Renal cortical epithelial cell (primary cell): ENCODE measurements around the gene LGALS3BP. TPM values are rescaled to one million over a fixed set of nuclear protein-coding genes. Genes with fewer than 3 reads are reported as not detected.

Experiments
- total RNA-seq: library from RNA; depleted of rRNA; stranded (reverse); fragments of >200 nt; gene quantifications from 2 replicates; pipeline ENCODE4 v1.2.3, GENCODE V29; 2014

LGALS3BP gene
- total RNA-seq, 1 donor from 2014 or later = 548 TPM

Other genes starting within 250 kb of the LGALS3BP start
- 33.5 and 59.0 TPM in 2 replicates for gene CYTH1, start 197.7 kb downstream of the LGALS3BP start, total RNA-seq
- gene USP36, start 139.1 kb downstream of the LGALS3BP start, total RNA-seq = 14.8 and 33.5 TPM in 2 replicates
- 0.69 and 1.5 TPM in 2 replicates for gene CEP295NL, start 76.7 kb downstream of the LGALS3BP start, total RNA-seq
- 16.1 and 42.1 TPM in 2 replicates for gene TIMP2, start 54.5 kb downstream of the LGALS3BP start, total RNA-seq
- gene CANT1, start 29.8 kb upstream of the LGALS3BP start, total RNA-seq = 52.3 and 84.5 TPM in 2 replicates
- 26.1 and 34.9 TPM in 2 replicates for gene C1QTNF1, start 44.2 kb upstream of the LGALS3BP start, total RNA-seq
- 4.3 and 18.1 TPM in 2 replicates for gene ENGASE, start 94.9 kb upstream of the LGALS3BP start, total RNA-seq